Prostate gland (tissue), 2 donors: Measurements from ENCODE around the gene PRKD1.

ENCODE experiments used
- CTCF ChIP-seq, 4 experiments: fragments of 200-600 bp in 2 of 4; fragments of 450-650 bp in 2 of 4; sonication (generic) in 2 of 4; IDR thresholded peaks; 1 replicate in 3 of 4; 2 replicates in 1 of 4; pipeline ENCODE4 v1.5.1; 2016 to 2019; ENCODE audit warnings: antibody characterized with exemption in 4 of 4, mild to moderate bottlenecking in 2 of 4, moderate library complexity in 2 of 4
- POLR2A ChIP-seq: fragments of 450-650 bp; IDR thresholded peaks from one replicate; pipeline ENCODE4 v1.6.1; 2016; ENCODE audit warnings: antibody characterized with exemption, mild to moderate bottlenecking
- POLR2AphosphoS5 ChIP-seq: sonication (generic); formaldehyde crosslinking; IDR thresholded peaks from one replicate; pipeline ENCODE4 v1.6.1; 2017; ENCODE audit warnings: antibody characterized with exemption

DNA sequence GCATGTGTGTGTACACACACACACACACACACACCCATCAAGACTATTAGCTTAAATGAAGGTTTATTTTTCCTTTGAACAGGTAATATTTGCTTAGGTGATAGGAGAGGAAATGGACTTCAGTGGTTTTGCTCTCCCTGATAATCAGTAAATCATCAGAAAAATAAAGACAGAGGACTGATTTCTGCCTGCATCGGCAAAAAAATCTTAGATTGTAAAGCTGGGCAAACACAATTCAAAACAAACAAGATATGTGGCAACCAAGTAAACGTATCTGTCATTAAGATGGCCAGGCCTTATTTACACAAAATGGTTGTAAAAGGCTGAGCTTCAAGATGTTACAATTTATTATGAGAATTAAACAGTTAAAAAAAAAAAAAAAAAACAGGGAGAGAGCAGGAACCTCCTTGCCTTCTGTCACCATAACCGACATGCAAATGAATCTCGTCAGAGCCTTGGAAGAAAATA is 31.3 kb downstream of the PRKD1 start:
- TF ChIP-seq CTCF (IDR thresholded peaks at IDR 0.05) (no peak), POLR2AphosphoS5 (peak; percentile 75), POLR2A (no peak)
